OCI-LY1 (cell line): ENCODE measurements around the gene ACSF2.

Experiments used
- H2AFZ ChIP-seq: fragments of 200-600 bp; sonication (generic), shearing (Covaris generic); 2 replicates; pipeline ENCODE4 v1.6.0; 2014; ENCODE audit warnings: antibody characterized with exemption, mild to moderate bottlenecking, low read length
- H3F3A ChIP-seq: fragments of 200-600 bp; sonication (generic), shearing (Covaris generic); 2 replicates; pipeline ENCODE4 v1.6.0; 2014; ENCODE audit warnings: mild to moderate bottlenecking, antibody characterized with exemption, low read length, moderate library complexity; ENCODE audit not compliant: insufficient read depth
- H3K27ac ChIP-seq: fragments of 200-600 bp; sonication (generic); 2 replicates; pipeline ENCODE4 v1.5.1; 2014; ENCODE audit warnings: low read length, mixed run types, mild to moderate bottlenecking, low read depth; ENCODE audit not compliant: poor library complexity, severe bottlenecking
- H3K27me3 ChIP-seq: fragments of 200-600 bp; sonication (generic); 2 replicates; pipeline ENCODE4 v1.6.0; 2014; ENCODE audit warnings: antibody characterized with exemption, mild to moderate bottlenecking, low read length, moderate library complexity; ENCODE audit not compliant: insufficient read depth
- H3K36me3 ChIP-seq: fragments of 200-600 bp; sonication (generic); 2 replicates; pipeline ENCODE4 v1.6.1; 2014; ENCODE audit warnings: mild to moderate bottlenecking, antibody characterized with exemption, low read length, moderate library complexity, mixed read lengths; ENCODE audit not compliant: insufficient read depth
- H3K4me1 ChIP-seq: fragments of 200-600 bp; sonication (generic); 2 replicates; pipeline ENCODE4 v1.5.1; 2014; ENCODE audit warnings: mild to moderate bottlenecking, low read length, moderate library complexity; ENCODE audit not compliant: insufficient read depth, severe bottlenecking
- H3K4me2 ChIP-seq: fragments of 200-600 bp; sonication (generic), shearing (Covaris generic); 2 replicates; pipeline ENCODE4 v1.6.1; 2014; ENCODE audit warnings: low read length
- H3K4me3 ChIP-seq: fragments of 200-600 bp; sonication (generic); 2 replicates; pipeline ENCODE4 v1.5.1; 2014; ENCODE audit warnings: low read length, low read depth, mild to moderate bottlenecking, mixed read lengths; ENCODE audit not compliant: poor library complexity, severe bottlenecking
- H3K79me2 ChIP-seq: fragments of 200-600 bp; shearing (Covaris generic); 2 replicates; pipeline ENCODE4 v1.6.1; 2016; ENCODE audit warnings: mixed run types, low read length, mixed read lengths; ENCODE audit not compliant: insufficient read depth
- H3K9ac ChIP-seq: fragments of 200-600 bp; sonication (generic), shearing (Covaris generic); 2 replicates; pipeline ENCODE4 v1.6.1; 2014; ENCODE audit warnings: mild to moderate bottlenecking, low read length, mixed read lengths
- H3K9me2 ChIP-seq: fragments of 200-600 bp; sonication (generic), shearing (Covaris generic); 2 replicates; pipeline ENCODE4 v1.6.1; 2014; ENCODE audit warnings: low read depth, mild to moderate bottlenecking, low read length, mixed read lengths
- H3K9me3 ChIP-seq: fragments of 200-600 bp; shearing (Covaris generic); 2 replicates; pipeline ENCODE4 v1.6.1; 2014; ENCODE audit warnings: low read length, mixed read lengths
- H4K20me1 ChIP-seq: fragments of 200-600 bp; sonication (generic), shearing (Covaris generic); 2 replicates; pipeline ENCODE4 v1.6.0; 2016; ENCODE audit warnings: mild to moderate bottlenecking, low read length; ENCODE audit not compliant: insufficient read depth
- EZH2 ChIP-seq: fragments of 200-600 bp; sonication (generic), shearing (Covaris generic); IDR thresholded peaks from 2 replicates; pipeline ENCODE4 v1.8.0; 2017; ENCODE audit warnings: borderline replicate concordance, mixed run types, mild to moderate bottlenecking, antibody characterized with exemption, low read length, moderate library complexity, mixed read lengths
- TF ChIP-seq, protein P1 (sequence below): fragments of 200-600 bp; sonication (generic), shearing (Covaris generic); IDR thresholded peaks from 2 replicates; pipeline ENCODE4 v1.5.1; 2017; ENCODE audit warnings: mild to moderate bottlenecking, antibody characterized with exemption, low read length, moderate library complexity, mixed read lengths

Gene ACSF2

DNA sequence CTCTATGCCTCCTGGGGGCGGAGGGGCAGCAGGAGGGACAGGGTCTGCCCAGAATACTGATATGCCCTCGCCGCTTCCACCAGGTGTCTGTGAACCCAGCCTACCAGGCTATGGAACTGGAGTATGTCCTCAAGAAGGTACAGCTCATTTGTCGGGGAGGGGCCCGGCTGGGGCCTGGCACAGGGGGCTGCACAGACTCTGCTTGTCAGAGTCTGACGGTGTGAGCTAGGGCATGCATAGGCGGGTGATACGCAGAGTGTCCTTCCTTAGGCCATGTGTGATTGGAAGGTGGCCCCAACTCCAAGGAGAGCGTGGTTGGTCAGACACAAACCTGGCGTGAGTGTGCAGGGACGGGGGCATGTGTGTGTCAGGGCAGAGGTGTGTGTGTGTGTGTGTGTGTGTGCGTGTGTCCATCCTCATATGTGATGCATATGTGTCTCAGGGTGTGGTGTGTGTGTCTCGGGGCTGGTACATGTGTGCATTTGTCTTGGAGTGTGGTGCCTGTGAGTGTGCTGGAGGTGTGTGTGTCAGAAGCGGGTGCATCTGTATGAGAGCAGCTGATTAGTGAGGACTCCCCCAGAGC lies 35.6 kb downstream of the ACSF2 start:
- TF ChIP-seq, protein P1, sequence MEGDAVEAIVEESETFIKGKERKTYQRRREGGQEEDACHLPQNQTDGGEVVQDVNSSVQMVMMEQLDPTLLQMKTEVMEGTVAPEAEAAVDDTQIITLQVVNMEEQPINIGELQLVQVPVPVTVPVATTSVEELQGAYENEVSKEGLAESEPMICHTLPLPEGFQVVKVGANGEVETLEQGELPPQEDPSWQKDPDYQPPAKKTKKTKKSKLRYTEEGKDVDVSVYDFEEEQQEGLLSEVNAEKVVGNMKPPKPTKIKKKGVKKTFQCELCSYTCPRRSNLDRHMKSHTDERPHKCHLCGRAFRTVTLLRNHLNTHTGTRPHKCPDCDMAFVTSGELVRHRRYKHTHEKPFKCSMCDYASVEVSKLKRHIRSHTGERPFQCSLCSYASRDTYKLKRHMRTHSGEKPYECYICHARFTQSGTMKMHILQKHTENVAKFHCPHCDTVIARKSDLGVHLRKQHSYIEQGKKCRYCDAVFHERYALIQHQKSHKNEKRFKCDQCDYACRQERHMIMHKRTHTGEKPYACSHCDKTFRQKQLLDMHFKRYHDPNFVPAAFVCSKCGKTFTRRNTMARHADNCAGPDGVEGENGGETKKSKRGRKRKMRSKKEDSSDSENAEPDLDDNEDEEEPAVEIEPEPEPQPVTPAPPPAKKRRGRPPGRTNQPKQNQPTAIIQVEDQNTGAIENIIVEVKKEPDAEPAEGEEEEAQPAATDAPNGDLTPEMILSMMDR: no peak
- no peak for TF ChIP-seq EZH2
- H4K20me1 ChIP-seq: no peaks in the 10 kb centered on the region
- no peak overlapping the region for H3K4me2 ChIP-seq
- no peak overlapping the region for H3K27ac ChIP-seq
- no peaks in the 10 kb centered on the region for H3K27me3 ChIP-seq
- H2AFZ ChIP-seq: no peak overlapping the region
- H3F3A ChIP-seq: no peaks in the 10 kb centered on the region
- H3K4me1 ChIP-seq: no peaks in the 10 kb centered on the region
- no peaks in the 10 kb centered on the region for H3K9me3 ChIP-seq
- no peak overlapping the region for H3K9ac ChIP-seq
- H3K79me2 ChIP-seq: no peaks in the 10 kb centered on the region
- no peak overlapping the region for H3K4me3 ChIP-seq
- no peaks in the 10 kb centered on the region for H3K9me2 ChIP-seq
- H3K36me3 ChIP-seq: no peaks in the 10 kb centered on the region

DNA sequence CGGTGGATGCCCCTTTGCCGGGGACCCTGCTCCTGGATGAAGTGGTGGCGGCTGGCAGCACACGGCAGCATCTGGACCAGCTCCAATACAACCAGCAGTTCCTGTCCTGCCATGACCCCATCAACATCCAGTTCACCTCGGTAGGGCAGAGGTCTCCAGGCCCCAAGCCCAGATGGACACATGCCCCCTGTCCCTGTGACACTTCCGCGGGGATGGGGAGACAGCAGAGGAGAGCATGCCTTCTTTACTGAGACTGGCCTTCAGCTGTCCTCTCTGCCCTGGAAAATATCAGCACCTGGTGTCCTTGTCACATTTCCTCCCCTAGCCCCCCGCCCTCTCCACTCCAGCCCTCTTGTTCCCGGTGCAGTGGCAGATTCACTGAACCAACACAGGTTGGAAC lies 36.4 kb downstream of the ACSF2 start:
- Histone ChIP-seq H3K4me1 (no peaks in the 10 kb centered on the region), H4K20me1 (no peaks in the 10 kb centered on the region), H3K9me3 (no peaks in the 10 kb centered on the region), H3K4me2 (no peak overlapping the region), H3K9me2 (no peaks in the 10 kb centered on the region), H3F3A (no peaks in the 10 kb centered on the region), H3K4me3 (no peak overlapping the region), H2AFZ (no peak overlapping the region), H3K27me3 (no peaks in the 10 kb centered on the region), H3K9ac (no peak overlapping the region), H3K27ac (no peak overlapping the region), H3K36me3 (no peaks in the 10 kb centered on the region), H3K79me2 (no peaks in the 10 kb centered on the region)
- TF ChIP-seq, protein P1: no peak
- no peak for TF ChIP-seq EZH2

DNA sequence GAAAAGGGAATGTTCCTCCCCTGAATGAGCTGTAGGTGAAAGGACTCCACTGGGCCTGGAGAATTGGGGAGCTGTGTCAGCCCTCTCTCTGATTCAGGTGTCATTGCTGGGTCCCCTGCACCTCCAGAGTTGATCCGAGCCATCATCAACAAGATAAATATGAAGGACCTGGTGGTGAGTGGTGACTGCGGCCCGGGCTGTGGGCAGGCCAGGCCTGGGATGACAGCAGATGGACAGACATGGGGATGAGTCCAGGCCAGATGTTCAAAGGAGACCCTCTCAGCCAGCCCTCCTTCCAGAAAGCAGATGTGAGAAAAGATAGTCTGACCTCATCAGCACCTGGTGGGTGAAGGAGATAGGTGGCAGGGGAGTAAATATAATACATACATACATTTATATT lies 38.1 kb downstream of the ACSF2 start:
- Histone ChIP-seq H3K36me3 (no peaks in the 10 kb centered on the region), H3K79me2 (no peaks in the 10 kb centered on the region), H4K20me1 (no peaks in the 10 kb centered on the region), H2AFZ (no peak overlapping the region), H3K4me3 (no peak overlapping the region), H3K9me3 (no peaks in the 10 kb centered on the region), H3K4me2 (no peak overlapping the region), H3K4me1 (no peaks in the 10 kb centered on the region), H3K27me3 (no peaks in the 10 kb centered on the region), H3K27ac (no peak overlapping the region), H3K9me2 (no peaks in the 10 kb centered on the region), H3F3A (no peaks in the 10 kb centered on the region), H3K9ac (no peak overlapping the region)
- TF ChIP-seq, protein P1: no peak
- no peak for TF ChIP-seq EZH2
